HG03108 (cell line): ENCODE data around the gene SPATA13.

Experiments used
- ATAC-seq: cut with Tn5 transposase; IDR thresholded peaks from one replicate; pipeline ENCODE4 v1.9.1; 2021; ENCODE audit warnings: moderate library complexity; ENCODE audit not compliant: unreplicated experiment

The SPATA13 gene

DNA sequence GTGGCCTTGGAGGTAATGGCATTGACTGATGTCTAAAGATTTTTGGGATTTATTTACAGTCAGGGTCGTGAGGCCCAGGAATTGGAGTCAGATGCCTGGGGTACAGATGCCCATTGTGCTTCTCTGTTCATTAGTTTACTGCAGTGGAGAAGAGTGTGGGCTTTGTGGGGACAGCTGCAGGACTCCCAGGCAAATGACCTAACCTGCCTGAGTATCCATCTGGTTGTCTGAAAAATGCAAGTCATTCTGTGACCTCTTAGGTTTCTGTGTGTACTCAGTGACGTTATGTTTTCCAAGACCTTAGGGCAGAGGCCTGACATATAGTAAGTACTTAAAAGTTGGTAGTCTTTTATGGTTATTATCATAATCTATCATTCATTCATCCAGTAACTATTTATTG is 60.5 kb downstream of the SPATA13 start:
- no peak for ATAC-seq

GRCh38 chr13:24222756-24223155 is 62.2 kb downstream of the SPATA13 start:
- ATAC-seq: no peak

DNA sequence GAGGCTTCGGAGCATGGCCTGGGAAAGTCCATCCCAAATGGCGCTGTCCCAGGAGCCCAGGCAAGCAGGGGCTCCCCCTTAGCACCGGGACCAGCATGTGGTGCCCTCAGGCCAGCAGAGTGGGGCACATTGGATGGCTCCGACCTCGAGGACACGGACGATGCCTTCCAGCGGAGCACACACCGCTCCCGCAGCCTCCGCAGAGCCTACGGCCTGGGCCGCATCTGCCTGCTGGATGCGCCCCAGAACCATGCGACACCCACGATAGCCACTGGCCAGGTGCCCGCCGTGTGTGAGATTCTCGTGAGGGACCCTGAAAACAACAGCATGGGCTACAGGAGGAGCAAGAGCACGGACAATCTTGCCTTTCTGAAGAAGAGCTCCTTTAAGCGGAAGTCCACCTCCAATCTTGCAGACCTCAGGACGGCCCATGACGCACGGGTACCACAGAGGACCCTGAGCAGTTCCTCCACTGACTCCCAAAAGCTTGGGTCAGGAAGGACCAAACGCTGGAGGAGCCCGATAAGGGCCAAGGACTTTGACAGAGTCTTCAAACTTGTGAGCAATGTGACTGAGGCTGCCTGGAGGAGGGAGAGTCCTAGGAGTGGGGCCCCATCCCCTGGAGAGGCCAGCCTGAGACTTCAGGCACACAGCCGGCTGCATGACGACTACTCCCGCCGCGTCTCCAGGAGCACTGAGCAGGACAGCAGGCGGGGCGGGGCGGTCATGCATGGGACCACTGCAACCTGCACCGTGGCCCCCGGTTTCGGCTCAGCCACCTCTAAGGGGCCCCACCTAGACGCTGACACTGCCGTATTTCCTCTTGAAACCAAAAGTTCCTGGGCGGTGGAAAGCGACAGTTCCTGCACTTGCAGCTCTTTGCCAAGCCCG is 63.1 kb downstream of the SPATA13 start:
- peak; percentile 60 for ATAC-seq

GRCh38 chr13:24224232-24224680 is 63.7 kb downstream of the SPATA13 start:
- ATAC-seq: no peak

DNA sequence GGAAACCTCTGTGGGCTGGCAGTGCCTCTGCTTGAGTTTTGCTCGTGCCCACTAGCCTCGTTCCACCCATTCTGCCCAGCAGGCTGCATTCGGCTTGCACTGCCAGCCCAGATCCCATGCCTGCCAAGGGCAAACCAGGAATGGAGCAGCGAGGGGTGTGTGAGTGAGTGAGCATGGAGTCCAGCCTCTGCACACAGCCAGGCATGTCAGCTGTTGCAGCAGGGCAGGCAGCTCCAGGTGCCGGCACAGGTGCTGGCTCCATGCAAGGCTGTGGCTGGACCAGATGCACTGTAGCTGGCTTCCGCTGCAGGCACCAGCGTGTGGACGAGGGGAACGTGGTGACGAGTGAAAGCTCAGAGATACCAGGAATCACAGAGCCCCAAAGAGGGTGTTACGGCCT is 64.5 kb downstream of the SPATA13 start:
- ATAC-seq: no peak

- no peak for ATAC-seq
Observed at GRCh38 chr13:24225930-24226329, 65.4 kb downstream of the SPATA13 start.

DNA sequence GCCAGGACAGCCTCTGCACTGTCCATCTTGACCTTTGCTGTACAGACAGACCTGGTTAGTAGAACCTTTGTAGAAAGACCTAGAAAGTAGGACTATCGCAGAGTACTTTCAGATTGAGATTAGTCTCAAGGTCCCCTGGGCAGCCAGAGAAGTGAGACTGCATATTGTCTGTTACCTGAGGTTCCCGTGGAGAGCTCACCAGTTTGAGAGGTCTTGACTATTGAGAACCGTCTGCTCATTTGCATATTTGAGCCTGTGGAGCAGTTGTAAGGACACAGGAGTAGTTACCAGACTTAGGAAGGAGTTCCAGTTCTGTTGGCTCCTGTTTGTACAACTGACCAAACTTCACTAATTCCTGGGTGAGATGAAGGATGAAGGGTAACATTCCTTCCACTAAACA is 66.2 kb downstream of the SPATA13 start:
- no peak for ATAC-seq

DNA sequence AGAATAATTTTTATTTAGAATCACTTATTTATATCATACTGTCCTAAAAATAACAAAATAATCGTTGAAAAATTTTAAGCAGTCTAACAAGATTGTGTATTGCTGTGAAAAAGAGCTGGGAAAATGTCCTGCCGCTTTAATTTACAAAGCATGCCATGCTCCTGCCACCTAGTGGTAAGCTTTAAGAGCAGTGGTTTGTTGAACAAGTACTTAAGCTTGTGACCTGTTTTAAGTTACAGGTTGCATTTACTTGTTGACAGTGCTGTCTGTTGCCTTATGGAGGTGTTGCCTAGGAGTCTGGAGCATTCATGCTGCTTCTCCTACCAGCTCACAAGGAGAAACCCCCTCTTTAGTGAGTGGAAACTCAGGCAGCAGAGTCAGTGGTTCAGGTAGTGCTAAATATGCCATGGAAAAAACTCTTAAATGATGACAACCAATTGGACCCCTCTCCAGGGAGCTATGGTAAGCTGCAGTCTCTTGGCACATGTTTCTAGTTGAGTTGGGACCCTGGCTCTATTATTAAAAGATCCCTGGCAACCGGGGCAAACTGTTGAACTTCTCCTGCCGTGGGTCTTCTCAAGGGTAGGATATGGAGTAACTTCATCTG is 68.4 kb downstream of the SPATA13 start:
- no peak for ATAC-seq

DNA sequence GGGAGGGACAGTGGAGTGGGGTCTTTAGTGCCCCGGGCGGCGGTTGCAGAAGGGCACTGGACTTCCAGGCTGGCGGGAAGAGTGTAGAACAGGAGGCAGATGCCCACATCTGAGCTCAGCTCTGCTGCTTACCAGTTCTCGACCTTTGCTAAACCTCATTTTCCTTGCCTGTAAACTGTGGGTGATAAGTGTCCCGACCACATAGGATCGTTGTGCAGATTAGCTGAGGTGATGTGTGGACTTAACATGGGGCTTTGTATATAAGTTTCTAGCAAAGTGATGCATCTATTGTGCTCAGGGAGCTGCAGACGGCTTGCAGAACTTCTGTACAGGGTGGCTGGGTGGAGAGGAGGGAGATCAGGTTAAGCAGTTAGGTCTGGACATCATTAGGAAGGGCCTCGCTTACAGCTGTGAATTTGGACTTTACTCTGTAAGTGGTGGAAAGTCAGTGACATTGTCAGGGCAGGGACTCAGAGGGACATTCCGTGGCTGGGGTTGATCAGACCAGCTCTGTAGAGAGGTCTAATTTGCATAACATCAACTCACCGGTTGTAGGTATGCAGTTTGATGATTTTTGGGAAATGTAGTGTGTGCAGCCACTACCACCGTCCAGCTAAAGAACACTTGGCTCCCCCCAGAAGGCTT is 70.0 kb downstream of the SPATA13 start:
- no peak for ATAC-seq

DNA sequence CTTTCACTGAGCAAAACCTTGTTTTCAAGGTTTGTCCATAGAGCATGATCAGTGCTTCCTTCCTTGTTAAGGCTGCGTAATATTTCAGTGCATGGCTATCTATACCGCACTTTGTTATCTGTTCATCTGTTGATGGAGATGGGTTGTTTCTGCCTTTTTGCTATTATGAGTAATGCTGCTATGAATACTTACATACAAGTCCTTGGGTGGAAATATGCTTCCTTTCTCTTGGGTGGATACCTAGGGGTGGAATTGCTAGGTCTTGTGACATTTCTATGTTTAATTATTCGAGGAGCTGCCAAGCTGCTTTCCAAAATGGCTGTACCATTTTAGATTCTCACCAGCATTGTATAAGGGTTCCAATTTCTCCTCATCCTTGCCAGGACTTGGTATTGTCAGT is 70.9 kb downstream of the SPATA13 start:
- no peak for ATAC-seq

DNA sequence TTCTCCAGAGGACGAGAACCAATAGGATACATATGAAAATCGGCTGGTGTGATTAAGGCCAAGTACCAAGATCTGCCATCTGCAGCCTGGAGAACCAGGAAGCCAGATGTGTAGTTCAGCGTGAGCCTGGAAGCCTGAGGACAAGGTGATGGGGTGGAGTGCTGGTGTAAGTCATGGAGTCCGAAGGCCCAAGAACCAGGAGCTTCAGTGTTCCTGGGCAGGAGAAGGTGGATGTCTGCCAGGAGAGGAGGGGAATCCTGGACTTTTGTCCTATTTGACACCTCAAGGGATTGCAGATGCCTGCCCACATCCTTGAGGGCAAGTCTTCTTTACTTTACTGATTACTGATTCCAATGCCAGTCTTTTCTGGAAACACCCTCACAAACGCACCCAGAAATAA is 71.5 kb downstream of the SPATA13 start:
- no peak for ATAC-seq

DNA sequence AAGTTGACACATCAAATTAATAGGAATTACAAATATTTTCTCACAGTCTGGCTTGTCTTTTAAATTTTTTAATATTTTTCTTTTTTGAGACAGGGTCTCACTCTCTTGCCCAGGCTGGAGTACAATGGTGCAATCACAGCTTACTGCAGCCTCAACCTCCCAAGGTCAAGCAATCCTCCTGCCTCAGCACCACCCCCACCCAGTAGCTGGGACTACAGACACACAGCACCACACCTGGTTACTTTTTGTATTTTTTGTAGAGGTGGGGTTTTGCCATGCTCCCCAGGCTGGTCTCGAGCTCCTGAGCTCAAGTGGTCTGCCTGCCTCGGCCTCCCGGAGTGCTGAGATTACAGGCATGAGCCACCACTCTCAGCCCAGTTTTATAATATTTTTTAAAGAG is 72.0 kb downstream of the SPATA13 start:
- no peak for ATAC-seq

GRCh38 chr13:24233351-24233901 is 72.9 kb downstream of the SPATA13 start:
- no peak for ATAC-seq

DNA sequence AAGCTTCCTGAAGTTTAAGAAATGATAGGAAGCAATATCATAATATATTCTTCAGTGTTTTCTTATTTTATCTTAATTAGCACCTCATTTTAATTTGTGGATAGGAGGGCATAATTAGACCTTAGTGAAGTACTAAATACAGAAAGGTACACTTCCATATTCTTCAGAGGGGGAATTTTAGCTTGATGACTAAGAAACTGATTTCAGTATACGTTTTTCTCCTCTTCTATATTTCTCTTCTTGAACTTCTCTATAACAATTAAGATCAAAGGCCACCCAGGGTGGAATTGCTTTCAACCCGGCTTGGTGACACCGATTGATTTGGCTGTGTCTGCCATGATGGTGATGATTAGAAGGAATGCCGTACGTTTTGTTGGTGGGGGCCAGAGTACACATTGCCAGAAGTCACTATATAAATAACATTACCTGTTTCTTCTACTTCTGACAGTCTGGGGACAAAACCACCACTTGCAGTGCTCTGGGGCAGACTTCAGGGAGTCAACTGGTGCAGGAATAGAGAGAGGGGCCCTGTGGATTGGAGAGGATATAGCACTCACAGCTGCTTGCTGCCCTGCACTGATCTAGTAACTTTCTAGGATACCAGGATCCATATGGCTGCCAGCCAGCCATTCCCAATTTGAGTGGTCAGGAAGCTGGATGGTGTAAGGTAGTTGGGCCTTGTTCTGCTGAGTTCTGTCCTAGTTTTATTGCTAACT is 73.8 kb downstream of the SPATA13 start:
- no peak for ATAC-seq

GRCh38 chr13:24237356-24237755 is 76.8 kb downstream of the SPATA13 start:
- ATAC-seq: no peak

DNA sequence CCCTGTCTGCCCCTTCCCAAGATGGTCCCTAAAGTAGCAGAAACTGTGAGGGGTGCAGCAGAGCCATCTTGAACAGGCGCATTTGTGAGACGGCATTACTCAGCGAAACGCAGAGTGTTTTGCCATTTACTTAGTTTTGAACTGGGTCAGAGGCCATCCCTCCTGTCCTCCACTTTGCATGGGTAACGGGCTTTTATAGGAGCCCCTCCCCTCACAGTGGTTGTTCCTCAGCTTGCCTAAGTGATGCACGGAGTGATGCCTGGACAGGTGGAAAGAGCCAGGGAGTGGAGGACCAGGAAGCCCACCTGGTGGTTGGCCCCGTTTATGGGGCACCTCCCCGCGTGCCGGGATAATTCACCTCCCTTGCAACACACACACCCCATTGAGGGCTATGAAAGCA is 80.8 kb downstream of the SPATA13 start:
- no peak for ATAC-seq

DNA sequence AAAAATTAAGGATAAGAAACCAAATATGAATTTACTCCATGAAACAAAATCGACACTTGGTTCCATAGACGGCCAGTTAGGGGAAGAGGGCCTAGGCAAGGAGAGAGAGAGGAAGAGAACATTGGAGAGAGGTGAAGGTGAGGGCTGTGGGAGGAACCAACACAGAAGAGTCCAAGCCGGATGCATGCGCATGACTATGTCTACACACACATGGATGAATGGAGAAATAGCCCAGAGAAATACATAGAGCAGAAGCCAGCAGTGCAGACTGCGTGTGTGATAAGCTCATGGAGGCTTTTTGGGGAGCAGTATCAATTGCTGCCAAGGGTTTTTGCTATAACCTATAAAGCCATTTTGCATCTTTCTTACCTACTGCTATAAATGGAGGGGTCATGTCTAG is 81.6 kb downstream of the SPATA13 start:
- no peak for ATAC-seq

- ATAC-seq: no peak
Observed at GRCh38 chr13:24243302-24243701, 82.8 kb downstream of the SPATA13 start.

DNA sequence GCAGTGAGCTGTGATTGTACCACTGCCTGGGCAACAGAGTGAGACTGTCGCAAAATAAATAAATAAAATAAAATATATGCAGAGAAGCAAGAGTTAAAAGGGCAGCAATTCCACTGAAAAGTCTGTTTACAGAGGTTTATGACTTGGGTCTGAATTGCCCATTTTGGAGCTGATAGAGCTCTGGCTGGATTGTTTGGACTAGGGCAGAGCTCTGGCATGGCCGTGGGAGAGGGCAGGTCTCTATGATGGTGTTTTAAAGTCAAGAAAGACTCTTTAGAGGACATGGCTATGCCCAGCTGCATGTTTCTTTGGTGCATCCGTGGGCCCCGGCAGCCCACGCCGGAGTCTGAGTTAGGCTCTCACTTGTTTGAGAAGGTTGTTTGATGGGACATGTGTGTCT is 84.3 kb downstream of the SPATA13 start:
- no peak for ATAC-seq

DNA sequence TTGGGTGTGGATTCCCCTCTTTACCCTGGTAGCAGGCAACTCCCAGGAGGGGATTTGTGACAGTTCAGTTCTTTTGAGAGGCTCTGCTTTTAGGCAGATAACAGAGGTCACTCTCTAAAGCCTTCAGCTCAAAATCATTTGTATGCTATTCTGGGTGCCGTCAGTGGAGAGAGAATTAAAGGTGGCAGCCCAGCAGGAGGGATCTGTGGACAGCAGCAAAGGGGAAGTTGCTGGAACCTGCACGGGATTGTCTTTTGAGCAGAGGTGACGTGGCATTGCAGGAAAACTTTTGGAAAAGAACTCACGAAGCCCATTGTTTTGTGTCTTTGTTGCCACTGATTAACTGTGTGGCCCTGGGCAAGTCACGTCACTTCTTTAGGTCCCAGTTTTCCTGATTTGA is 86.5 kb downstream of the SPATA13 start:
- no peak for ATAC-seq

- no peak for ATAC-seq
Observed at GRCh38 chr13:24249624-24250023, 89.1 kb downstream of the SPATA13 start.
